RPMI8226 (cell line): Measurements from ENCODE around the gene CHST11.
A peak's percentile ranks its signal among the peaks of the same experiment; 100 is the strongest.
"Not testable (repeated sequence)": the region's sequence is repeated elsewhere in the genome, so short reads cannot be mapped to it uniquely, and the experiment has no call there.

ENCODE experiments used
- DNase-seq: peaks from one replicate; pipeline ENCODE4 v3.0.0-alpha.2; 2015

CHST11 gene

DNA sequence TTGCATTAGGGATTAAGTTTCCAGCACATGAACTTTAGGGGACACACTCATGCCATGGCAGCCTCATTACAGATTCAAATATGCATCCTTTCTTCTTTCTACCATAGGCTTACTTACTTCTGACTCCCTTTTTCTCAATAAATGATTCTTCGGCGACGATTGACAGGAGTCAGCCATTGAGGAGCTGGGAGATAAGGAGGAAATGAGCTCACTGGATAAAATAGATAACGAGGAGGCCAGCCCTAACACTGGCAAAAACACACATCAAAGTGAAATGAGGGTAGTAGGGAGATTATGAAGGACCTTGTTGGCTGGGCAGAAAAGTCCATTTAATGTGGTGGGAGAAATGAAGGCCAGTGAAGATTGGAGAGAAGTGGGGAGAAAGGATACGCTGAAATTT, 329.1 kb downstream of the CHST11 start:
- no peak for DNase-seq

DNA sequence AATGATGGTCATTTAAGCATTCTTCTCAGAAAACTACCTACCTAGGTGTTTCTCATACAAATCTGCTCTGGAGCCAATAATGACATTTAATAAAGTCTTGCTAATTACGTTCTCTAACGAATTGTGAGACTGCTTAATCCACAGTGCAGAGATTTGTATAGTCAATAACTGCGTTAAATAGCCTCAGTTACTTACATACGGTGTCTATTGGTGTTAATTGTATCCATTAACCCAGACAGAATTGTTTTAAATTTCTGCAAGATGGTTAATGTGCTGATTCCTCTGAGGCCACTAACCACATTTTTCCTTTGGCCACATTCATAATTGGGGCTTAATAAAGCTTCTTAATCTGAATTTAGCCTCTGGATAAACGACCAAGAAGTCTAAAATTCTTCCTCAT, 329.6 kb downstream of the CHST11 start:
- no peak for DNase-seq

DNA sequence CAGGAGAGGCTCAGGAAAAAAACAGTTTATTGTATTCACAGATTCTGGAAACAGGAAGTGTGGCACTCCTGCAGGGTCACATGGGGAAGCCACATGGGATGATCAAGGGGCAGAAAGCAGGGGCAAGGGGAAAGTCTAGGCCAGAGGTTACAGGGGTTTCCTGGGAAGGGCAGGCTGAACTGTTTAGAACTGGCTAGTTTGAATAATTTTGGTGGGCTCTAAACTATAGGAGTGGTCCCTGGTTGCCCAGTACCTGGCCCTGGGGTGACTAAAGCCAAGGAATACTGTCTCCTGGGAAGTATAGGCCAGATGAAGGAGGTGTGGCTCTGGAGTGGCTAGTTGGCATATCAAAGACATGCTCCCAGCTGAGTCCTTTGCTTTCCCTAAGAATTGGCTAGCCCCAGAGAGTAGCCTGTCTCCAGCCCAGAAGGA, 332.1 kb downstream of the CHST11 start:
- DNase-seq, result no peak

DNA sequence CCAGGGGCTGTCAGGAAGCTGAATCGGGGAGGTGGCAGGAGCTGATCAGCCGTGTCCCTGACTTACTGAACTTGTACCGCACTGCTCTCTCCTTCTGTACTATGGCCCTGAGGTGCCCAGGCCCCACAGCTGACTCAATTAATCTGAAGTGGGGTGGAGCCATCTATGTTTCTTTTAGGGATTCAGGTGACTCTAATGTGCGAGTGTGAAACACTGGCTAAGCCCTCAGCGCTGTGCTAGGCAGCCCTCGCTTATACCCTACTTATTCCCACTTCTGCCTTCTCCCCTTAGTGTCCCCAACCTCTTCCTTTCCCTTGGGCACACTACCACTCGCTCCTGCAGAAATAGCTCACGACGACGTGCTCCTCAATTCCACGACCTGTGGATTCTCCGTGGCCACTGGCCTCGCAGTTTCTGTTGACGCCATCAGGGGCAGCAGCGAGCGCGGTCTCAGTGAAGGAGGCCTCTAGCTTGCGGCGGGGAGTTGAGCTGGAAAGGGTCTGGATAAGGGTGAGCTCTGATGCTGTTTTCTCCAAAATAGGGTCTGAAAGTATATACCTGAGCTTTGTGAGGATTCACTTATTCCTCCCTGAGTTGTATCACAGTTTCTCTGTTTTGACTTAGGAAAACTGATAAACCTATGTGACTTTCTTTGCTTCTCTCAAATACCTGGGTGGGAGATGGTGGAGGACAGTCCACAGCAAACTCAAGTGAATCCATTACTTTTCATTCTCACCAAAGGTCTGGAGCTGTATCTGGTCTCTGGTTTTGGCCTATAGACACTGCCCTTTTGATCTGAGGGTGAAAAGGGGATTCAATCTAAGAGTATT, 333.8 kb downstream of the CHST11 start:
- peak; percentile 39 for DNase-seq

DNA sequence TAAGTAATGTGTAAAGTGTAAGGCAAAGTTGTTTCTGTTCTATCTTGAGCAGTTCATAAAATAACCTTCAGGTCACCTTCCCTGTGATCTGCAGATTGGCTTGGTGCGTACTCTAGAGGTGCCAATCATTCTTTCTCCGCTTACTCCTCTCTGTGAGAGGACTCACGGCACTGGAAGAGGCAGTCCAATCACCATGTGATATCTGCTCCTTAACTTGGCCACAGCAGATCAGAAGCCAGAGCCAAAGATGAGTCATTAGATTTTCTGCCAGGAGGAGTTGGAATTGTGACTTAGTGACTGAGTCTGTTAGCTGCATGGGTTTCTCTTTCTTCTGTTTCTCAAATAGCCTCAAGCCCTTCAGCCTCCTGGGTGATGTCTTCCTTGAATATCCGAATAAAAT, 335.8 kb downstream of the CHST11 start:
- no peak for DNase-seq

DNA sequence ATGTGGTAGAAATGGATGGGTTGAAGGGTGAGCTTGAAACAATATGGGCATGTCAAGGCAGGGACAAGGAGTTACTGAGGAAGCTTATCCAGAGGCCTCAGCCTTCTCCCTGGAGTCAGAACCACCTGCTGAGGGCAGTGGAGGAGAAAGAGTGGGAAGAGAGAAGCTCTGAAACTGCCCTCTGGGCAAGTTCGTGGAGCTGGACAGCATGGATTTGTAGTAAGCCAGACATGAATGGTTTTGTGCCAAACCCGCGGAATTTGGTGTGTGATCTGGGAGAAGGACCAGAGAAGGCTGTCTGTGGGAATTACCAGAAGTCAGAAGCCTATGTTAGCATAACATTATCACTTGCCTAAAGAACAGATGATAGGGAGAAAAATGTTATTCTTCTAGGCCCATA, 336.5 kb downstream of the CHST11 start:
- DNase-seq, result no peak

DNA sequence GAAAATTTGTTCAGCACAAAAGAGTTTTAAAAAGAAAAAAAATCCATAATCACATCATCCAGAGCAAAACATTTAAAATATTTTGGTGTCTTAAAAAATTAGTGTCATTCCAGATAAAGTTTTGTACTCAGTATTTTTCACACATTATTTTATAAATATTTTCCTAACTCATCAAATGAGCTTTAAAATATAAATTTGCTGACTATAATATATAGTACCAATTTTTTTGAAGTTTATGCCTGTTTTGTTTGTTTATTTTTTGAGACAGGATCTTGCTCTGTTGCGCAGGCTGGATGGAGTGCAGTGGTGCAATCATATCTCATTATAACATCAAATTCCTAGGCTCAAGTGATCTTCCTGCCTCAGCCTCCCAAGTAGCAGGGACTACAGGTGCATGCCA, 337.2 kb downstream of the CHST11 start:
- no peak for DNase-seq

DNA sequence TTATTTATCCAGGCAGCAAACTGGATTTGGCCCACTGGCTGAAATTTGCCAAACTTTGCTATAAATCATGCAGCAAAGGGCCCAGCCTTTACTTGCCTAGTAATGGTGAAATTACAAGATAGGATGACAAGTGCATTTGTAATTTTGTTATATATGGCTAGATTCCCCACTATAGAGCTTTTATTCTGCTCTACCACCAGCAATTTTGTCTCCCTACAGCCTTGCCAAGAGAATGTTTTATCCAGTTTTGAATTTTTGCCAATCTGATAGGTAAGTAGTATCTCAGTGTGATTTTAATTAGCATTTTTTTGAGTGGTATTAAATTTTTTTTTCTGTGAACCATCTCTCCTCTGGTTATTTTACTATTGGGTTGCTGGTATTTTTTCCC, 339.7 kb downstream of the CHST11 start:
- no peak for DNase-seq

DNA sequence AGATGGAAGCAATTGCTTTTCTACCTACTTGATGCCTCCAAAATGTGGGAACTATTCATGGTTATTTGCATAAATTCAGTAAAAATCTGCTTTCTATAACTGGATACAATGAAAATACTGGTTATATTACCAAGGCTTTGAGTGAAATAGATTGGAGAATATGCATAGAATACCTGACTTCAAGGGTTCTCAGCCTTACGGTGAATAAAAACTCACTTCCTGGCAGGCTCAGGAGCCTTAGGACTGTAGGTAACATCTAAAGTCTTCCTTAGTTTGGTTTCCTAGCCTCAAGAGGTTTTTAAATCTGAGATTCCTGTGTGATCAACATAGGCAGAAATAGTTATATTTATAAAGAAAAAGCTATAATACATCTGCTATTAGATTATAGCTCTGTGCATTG, 342.7 kb downstream of the CHST11 start:
- DNase-seq, result no peak

DNA sequence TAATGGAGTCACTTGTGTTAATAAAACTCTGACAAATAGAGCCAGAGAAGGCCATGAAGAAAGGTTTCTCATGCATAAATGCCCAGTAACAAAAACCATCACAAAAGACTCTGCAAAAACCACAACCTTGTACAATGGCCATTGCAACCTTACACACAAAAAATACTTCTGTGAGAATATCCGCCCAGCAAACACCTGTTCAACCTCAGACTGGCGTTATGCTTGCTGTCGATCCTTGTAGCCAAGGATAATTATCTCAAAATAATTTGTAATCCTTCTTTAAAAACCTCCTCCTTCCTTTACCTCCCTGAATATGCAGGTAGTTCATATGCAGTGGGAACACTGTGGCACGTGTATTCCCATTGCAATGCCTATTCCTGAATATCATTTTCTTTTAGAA, 344.3 kb downstream of the CHST11 start:
- DNase-seq, result no peak

DNA sequence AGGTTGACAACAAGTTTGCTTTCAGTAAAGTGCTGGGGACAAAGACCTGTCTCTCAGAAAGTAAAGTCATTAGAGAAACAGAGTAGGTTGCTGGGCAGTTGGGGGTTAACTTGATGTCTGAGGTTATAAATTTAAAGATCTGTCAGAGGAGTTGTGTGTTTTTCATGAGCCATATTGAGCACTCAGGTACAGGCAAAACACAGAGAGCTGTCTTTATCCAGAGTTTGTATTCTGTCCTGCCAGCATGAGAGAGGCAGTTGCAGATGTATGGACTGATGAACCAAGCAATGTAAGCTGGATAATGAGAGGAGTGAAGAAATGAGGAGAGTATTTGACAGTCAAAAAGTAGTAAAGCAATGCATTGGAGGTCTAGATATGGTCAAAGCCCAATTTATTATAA, 344.7 kb downstream of the CHST11 start:
- DNase-seq, result no peak

DNA sequence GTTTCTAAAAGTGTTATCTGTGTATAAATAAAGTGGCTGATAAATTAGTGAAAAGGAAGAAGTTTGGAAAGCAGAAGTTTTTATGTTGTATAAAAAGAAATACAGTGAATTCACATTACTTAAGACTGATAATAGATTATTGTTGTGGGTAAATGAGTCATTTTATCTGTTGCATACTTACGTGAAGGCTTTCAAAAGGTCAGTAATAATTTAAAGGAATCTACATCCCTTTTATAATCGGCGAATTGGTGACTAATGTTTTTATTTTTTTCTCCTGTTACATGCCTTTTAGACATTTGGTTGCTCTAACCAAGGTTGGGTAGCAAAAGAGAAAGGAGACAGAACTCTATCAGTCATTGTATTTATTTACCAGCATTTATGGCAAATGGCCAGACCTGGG, 345.5 kb downstream of the CHST11 start:
- no peak for DNase-seq

DNA sequence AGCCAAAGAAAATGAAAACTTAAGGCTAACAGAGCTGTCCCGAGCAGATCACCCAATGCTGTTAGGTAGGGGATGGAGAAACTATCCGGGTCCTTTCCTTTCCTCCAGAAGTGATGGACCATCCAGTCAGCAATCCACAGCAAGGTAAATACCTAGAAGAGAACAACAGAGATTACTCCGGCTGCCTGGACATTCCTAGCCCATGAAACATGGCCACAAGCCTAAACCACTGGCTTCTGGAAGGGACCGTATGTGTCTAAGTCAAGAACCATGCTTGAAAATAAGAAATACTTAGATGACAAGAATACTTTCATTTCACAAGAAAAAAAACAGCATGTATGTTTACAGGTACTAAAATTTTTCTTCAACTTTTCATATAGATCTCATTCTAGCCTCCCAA, 348.4 kb downstream of the CHST11 start:
- DNase-seq, result no peak

DNA sequence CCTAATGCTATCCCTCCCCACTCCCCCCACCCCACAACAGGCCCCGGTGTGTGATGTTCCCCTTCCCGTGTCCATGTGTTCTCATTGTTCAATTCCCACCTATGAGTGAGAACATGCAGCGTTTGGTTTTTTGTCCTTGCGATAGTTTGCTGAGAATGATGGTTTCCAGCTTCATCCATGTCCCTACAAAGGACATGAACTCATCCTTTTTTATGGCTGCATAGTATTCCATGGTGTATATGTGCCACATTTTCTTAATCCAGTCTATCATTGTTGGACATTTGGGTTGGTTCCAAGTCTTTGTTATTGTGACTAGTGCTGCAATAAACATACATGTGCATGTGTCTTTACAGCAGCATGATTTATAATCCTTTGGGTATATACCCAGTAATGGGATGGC, 349.4 kb downstream of the CHST11 start:
- not testable (repeated sequence) for DNase-seq

DNA sequence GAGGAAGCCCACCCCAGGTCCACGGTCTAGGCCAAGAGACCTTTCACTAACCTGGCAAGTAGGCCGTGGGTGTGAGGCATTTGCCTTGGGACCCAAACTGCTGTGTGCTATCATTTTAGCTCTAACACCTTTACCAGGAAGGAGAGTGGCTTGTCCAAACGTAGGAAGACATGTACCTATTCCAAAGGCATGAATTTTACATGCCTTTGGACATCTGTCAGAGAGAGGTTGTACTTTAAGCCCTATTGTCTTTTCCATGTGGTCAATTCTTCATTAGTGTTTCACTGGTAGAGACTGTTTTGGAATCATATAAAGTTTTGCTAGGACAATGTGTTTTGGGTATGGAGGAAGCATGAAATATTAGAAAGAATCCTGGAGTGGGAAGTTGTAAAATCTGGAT, 352.5 kb downstream of the CHST11 start:
- DNase-seq, result no peak

DNA sequence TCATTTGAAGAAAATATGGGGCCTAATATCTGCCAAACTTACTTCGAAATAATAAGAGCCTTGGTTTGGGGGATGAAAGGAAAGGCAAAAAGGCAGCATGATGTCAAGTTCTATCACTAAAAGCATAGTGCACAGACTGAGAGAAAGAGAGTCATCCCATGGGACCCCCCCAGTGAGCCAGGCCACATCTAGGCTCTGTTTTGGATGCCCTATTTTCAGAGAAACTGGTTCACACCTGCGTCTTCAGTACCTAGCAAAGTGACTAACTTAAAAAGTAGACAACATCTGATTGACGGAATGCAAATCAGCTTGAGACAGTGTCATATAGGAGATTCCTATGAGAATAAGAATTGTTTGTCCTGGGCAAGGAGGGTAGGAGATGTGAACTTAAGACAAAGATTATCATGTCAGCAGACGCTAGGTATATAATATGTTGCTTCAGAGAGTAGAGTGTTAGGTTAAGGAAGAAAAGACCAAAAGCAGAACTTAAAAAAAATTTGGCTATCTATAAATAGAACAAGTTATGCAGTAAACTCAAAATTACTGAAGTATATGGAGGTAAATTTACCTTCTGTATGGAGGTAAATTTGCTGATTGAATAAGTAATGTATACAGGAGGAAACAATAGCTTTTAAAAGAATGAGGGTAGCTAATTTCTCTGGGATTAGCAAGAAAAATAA, 353.1 kb downstream of the CHST11 start:
- no peak for DNase-seq
